Hematopoietic multipotent progenitor cell treated with erythropoietin and hydrocortisone succinate and interleukin-3 and kit ligand, for 4 days (in vitro differentiated cells): ENCODE measurements around the gene SULT1C2.
"Not testable (repeated sequence)": the region's sequence is repeated elsewhere in the genome, so short reads cannot be mapped to it uniquely, and the experiment has no call there.

Experiments used
- DNase-seq: peaks from one replicate; pipeline ENCODE4 v3.0.0-alpha.2; 2015

SULT1C2 gene

DNA sequence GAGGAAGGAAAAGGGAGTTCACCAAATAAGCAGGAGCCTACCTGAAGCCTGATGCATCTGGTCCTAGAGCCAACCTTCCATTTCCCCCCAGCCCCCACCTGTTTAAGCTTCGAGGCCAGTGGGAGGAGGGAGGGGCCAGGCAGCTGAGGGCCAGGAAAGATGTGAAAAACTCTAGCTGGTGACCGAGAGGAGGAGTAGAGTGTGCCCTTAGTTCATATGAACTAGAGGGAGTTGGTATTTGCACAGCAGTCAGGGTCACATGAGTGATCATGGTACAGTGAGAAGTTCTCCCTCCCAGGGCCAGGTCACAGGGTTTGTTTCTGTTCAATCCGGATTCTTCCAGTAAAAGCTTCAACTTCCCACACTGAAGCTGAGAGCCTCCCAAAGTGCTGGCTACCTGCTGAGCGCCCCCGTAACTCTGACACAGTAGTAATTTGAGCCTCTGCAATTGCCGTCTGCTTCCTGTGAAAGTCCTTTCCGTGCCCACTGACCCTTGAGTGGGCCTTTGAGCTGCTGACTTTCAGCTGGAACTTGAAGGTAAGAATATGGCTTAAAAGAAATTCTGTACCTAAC is at the start of gene SULT1C2:
SULT1C2 (plus strand) TSS at position 362 of the 573 bp plus-strand sequence. CDS start 4,773 bp downstream, outside the sequence.
- DNase-seq = peak; percentile 3

DNA sequence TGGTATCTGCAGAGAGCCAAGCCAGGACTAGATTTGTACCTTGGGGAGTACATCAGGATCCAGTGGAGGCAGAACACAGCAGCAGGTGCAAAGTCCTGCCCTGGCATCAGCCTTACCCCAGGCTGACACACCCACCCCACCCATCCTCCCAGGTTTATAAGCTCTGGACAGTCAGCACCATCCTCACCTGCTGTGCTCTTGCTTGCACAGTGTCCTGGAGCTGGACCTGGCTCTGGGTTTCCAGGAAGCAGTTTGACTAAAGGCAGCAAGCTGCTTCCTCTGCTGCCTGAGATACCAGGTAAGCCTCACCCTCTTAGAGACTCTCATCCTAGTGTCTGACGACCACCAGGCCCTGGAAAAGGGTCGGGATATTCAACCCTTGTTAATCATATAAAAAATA is 48.9 kb upstream of the SULT1C2 start, which contains the start of gene SULT1C3:
SULT1C3 (plus strand) TSS at position 183 of the 400 bp plus-strand sequence. CDS start 7,227 bp downstream, outside the sequence.
- no peak for DNase-seq

DNA sequence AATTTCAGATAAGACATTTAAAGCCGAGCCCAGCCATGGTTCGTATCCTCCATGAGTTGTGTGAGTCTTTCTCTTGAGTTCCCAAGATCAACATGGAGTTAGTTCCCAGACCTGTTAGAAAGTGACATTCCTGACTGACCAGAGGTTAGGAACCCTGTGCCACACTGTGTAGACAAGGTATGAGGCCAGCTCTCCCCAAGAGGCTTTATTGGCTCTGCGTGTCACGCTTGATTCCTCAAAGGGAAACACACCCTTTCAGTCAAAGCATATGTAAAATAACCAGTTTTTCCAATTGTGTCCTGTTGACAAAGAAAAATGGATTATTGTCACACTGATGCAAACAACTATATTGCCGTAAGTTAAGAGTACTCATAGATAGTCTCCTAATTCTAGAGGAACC is 47.7 kb upstream of the SULT1C2 start:
- no peak for DNase-seq

DNA sequence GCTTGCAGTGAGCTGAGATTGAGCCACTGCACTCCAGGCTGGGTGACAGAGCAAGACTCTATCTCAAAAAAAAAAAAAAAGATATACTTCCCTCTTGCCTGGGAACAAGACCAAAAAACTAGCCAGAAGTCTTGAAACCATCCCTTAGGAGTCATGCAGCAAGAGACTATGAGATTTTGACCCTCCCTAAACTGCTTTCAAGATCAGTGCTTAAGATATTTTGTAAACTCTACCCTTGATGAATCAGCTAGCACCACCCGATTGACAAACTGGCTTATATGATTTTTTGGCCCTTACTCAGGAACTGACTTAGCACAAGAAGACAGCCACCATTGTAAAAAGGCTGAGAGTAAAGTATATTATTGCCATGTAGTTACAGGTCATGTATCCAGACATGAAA is 45.1 kb upstream of the SULT1C2 start:
- no peak for DNase-seq

DNA sequence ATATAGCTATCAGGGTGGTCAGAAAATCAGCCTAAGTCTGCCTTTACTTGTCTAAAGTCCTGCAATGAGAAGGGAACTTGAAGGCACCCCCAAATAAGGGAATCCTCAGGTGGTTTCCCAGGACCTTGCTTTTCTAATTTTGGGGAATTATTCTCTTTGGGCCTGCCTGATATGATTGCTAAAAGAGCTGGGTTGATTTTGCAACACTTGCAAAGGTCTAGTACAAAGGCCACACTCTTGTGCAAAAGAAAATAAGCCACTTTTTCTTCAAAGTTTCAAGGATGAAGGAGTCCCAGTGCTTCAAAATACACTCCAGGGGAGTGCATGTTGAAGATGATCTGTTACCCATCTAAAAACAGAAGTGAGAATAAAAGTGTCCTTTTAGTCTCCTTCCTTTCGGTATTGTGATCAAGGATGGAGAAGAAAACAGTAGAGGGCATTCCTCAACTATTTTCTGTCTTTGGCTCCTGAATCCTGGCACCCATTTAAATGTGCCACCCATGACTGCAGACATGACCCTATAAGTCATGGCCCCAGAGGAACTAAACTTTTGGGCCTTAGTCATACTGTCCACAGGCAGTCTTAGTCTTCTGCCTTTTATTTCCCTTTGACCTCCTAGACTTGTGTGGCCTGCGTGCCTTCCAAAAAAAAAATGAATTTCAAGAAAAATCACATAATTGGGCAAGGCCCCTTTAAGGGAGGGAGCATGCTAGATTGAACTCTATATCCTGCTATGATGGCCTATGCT is 43.9 kb upstream of the SULT1C2 start:
- no peak for DNase-seq

DNA sequence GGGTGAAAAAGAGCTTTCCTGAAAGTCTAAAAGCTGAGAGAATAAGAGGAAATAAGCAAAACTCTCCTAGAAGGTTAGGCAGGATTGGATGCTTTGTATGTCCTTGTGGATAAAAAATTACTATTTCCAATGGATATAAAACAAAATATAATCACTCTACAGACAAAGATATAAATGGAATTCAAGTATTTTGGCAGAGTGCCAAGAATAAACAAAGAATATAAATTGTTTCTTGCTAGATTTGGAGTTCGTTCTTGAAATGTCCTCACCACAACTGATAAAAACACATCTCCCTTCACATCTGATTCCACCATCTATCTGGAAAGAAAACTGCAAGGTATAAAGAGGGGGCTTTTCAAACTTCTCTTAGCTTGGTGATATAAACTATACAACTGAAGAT is 35.6 kb upstream of the SULT1C2 start:
- DNase-seq = no peak

DNA sequence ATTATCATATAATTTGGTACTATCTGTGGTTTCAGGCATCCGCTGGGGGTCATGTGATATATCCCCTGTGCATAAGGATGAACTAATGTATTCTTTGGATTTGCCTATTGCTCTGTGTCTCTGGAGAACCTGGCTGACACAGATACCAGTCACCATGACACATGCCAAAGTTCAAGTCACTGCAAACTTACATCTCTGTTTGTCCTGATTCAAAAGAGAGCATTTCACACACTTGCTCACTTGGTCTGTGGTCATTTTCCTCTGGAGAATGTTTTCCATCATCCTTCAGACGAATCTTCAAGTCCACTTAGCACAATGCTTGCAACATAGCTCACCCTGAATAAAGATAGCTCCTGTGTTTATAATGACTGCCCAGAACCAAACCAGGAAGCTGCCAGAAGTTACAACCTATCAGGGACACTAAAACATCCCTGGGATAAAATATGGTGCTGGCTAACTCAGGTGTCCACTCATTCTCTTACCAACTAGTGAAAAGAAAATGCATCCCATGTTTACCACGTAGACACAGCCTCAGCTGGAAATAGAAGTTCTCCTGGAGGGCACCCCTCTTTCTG is 30.9 kb upstream of the SULT1C2 start:
- no peak for DNase-seq

DNA sequence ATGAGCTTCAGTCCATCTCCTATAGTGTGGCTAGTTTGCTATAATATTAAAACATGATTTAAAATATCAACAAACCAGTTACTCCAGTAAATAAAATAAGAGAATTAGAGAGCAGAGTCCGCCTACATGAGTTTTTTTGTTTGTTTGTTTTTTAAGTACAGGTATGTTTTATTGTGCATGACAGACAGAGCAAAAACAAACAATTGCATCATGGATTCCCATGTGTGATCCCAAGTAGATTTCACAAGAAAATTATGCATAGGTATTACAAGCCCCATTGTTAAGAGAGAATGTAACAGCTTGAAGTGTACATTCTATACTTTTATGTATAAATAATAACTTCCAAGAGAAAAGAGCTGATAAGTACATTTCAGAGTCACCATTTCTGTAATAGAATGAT is 27.9 kb upstream of the SULT1C2 start:
- no peak for DNase-seq

DNA sequence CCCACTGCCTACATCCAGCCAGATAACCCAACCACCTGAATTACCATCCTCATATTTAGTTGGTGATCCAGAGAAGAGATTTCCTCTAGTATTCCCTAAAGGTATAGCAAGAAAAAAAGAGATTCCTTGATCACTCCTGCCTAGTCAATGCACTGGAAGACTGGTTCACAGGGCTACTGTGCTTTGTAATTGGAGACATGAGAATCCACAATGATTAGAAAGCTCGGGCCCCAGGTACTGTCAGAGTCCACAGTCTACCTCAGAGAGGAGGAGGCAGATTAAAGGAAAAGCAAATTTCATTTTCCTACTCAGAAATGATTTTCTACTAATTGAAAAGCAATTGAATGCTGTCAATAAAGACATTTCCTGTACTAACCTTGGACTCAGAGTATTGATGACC is 26.7 kb upstream of the SULT1C2 start:
- no peak for DNase-seq

DNA sequence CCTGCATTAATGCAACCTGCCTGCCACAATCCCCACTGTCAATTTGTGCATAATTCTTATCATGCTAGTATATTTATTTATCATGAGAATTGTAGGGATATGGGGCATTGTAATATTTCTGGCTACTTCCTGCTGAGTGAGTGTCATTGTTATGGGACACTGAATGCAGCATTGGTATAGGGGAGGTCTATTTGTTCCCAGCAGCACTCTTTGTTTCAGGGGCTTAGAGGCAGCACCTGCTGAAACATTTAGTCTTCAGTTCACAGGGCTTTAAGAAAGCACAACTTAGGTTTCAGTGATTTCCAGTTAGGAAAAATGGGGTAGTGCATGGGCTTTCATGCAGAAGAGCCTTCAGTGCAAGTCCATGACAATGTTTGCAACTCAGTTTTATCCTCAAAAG is 25.3 kb upstream of the SULT1C2 start:
- DNase-seq = no peak

DNA sequence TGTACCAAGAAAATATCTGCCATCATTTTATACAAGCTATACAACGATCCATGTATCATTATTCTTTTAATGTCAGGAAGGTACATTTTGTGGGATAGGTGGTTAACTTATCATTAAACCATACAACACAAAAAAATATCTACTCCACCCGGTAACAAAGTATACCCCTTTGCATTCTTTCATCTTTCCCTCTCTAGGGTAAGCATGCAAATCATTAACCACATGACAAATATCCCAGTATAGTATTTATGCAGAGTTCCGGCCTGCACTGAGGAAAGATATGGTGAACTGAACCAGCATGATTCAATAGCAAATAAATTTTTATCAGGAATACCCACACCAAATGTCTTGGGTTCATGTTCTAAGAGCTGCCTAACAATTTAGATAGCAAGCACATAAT is 22.5 kb upstream of the SULT1C2 start:
- no peak for DNase-seq

DNA sequence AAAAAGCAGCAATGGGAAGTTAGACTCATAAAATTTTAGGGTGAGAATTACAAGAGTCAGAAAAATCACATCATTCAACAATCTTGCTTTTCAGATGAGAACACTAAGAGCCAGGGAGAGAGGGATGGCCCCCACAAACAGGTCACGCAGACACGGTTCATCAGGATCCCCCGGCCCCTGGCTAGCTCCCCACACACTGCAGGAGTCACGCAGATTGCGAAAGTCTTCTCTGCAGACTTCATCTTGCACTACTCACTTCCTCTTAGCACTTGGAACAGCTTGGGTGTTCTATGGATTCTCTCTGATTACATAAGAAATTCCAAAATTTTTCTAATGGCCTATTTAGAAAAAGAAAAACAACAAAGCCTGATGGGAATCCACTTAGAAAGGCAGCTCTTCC is 21.6 kb upstream of the SULT1C2 start:
- DNase-seq = peak; percentile 44

DNA sequence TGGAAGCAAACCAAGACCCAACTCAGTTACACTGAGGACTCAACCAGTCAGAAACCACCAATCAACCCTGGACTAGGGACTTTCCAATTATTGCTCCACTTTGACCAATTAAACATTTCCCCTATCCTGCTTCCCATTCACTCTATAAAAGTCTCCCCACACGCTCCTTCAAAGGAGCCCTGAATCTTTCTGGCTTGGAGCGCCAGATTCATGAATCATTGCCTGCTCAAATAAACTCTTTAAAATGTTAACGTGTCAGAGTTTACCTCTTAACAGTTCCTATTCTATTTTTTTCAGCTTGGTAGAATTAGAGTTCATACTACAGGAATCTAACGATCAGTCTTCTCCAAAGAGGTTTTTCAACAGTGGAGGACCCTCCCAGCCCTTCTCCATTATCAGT is 20.7 kb upstream of the SULT1C2 start:
- no peak for DNase-seq

DNA sequence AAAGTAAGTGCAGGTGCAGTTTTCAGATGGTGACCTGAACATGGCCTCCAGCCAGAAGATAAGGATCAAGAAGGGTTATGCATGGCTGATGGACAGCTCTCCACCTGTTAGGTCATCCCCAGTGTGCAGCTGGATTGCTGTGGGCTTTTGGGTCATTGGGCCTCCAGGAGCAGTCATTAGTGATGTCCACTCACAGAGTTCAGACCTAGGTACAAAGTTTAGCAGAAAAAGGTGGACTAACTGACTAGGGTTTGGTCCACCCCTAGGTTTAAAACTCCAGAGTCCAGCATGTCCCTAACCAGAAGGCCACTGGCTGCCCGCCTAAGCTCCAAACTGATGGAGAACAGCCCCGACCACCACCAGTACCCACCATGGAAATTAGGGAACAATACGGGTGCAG is 18.3 kb upstream of the SULT1C2 start:
- no peak for DNase-seq

DNA sequence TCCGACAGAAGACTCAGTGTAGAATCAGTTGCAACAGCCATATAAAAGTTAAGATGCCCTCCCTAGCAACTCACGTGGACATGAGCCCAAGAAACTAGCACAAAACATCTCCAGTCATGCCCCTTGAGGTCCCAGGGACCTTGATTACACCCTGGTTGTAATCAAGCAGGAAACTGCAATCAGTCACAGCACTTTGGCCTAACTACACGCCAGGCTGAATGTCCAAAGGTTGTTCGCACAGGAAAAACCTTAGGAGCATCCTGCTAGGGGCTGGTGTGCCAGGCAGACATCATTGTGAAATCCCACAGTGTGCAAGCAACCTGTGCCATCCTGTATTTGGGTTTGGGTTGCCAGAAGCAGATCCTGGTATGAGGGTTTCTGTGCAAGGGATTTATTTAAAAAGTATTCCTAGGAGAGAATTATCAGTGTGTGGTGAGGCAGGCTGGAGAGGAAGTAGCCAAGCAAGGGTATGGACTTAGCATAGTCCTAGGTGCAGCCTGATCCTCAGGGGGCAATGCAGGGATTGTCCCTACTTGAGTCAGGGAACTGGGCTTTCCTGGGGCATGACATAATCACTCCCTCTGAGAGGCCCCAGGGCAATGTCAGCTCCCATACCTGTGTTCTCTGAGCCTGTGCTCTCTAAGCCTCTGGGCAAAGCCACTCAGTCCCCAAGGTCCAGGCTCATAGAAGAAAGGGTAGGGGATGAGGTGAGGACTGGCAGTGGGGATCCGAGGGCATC is 17.8 kb upstream of the SULT1C2 start:
- DNase-seq = no peak

DNA sequence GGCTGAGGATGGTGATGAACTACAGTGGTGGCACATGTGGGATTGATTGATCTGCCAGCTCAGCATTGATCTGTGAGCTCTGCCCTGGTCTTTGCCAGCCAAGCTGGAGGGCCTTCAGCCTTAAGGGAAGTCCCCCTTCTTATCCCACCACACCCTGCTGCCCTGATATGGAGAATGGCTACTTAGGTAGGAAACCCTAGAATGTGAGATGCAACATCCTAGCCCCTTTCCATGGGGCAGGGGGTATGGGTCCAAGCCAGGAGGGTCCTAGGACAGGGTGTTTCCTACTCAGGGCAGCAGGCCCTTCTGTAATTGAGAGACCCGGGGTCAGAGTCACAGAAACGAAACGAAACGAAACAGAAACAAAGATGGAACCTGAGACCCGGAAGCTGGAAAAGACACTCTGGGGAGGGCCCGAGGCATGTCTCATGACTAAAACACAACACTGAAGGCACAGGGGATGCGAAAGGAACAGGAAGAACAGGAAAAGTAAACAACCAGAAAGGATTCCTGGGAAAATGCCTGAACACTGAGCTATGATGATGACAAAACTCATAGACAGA is 16.9 kb upstream of the SULT1C2 start:
- DNase-seq = no peak

DNA sequence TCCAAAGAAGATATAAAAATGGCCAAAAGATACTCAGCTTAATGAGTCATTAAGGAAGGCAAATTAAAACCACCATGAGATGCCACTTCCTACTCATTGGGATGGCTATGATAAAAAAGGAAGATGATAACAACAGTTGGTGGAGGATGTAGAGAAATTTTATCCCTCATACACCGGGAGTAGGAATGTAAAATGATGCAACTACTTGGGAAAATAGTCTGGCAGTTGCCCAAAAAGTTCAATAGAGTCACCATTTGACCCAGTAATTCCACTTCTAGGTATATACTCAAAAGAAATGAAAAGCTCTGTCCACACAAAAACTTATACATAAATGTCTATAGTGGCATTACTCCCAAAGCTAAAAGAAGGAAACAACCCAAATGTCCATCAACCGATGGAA is 10.1 kb upstream of the SULT1C2 start:
- no peak for DNase-seq

DNA sequence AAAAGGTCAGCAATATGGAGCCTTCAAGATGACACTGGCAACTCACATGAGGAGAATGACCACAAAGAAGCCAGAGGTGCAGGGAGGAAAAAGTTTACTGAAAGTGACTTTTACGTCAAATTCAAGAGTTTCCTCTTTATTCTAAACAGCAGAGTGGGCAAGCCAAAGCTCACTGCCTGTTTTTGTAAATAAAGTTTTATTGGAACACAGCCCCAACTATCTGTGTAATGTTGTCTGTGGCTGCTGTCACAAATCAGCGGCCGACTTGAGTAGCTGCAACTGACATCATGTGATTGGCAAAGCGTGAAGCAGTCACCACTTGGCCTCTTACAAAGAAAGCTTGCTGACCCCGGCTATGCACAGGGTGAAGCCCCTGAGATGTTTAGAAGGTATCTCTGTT is 9.2 kb upstream of the SULT1C2 start:
- DNase-seq = no peak

DNA sequence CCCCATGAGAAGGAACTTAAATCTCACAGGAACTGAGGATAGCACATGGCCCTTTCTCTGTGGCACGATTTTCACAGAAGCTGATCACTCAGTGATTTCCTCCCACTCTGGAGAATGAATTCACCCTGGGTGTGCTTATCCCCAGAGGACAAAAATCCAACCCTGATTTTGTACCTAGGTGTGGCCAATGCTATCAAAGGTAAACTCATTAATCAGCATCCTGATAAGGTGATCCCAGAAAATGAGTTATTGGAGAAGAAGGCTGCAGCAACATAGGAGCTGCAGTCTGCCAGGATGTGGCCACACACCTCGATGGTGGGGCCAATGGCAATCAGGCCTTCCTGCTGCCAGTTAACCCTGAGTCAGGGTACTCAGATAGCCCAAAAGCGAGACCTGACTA is 8.2 kb upstream of the SULT1C2 start:
- no peak for DNase-seq

DNA sequence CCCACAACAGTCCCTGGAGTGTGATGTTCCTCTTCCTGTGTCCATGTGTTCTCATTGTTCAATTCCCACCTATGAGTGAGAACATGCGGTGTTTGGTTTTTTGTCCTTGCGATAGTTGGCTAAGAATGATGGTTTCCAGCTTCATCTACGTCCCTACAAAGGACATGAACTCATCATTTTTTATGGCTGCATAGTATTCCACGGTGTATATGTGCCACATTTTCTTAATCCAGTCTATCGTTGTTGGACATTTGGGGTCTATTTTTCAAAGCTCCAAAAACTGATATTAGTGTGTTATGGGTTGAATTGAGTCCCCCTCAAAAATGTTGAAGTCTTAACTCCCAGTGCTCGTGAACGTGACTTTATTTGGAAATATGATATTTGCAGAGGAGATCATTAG is 4.1 kb upstream of the SULT1C2 start:
- DNase-seq = not testable (repeated sequence)

DNA sequence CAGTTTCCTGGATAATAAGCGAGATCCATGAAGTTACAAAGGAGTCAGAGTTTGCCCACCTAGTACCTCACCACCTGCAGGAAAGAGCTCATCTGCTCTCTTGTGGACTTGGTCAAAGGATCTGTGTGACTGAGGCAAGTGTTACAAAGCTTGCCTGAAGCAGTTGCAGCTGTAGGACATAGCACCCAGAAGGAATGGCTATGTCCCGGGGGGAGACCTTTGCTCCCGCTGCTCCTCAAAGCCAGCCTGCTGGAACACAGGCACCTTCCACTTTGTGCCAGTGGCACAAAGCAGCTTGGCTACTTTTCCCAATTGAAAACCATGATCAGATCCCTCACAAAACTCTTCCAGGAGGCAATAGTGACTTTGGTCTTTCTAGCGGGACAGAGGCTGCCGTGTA is 3.1 kb upstream of the SULT1C2 start:
- DNase-seq = no peak

DNA sequence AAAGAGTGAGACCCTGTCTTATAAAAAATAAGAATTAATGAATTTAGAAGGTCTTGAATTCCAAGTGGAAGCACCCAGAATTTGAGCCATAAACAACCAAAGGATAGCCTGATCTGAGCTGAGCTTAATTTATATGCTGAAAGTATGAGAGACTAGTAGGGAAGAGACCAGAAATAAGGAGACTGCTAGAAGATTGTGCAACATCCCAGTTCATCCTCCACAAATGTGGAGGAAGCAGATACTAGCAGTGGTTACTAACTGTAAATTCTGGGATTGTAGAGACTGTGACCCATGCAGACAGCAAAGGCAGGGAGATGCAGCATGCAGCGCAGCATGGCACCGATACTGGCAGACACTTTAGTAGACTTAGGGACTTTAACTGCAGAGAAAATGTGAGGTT is 1.5 kb upstream of the SULT1C2 start:
- peak; percentile 17 for DNase-seq

DNA sequence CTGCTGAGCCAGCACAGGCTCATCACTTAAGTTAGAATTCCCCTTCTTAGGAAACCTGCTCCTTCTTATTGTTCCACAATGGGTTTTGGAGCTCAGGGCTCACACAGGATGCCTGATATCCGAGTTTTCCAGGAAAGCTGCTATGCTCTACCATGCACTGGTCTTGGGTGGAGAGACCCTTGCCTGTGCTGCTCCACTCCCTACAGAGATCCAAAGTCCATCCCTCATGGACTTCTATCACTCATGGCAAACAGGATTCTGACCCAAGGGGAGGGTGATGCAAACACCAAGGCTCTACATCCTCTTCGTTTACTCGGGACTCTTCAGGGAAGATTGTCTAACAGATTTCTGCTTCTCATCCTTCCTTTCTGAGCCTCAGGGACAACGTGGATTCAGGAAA is 5.2 kb downstream of the SULT1C2 start:
- no peak for DNase-seq
